A549 (cell line): ENCODE results near the gene TIE1. TPM values are rescaled to one million over a fixed set of nuclear protein-coding genes. Genes with fewer than 3 reads are reported as not detected.

Source experiments
- ATAC-seq, 2 experiments: fragments of 200-7000 bp in 1 of 2; fragments of >200 bp in 1 of 2; cut with Nextera tagmentation in 1 of 2; cut with Tn5 transposase in 1 of 2; 3 replicates each; pipeline versions ENCODE4 v1.8.0 to v1.9.1; 2018 to 2020; ENCODE audit warnings: mild to moderate bottlenecking in 1 of 2, moderate library complexity in 1 of 2
- CTCF ChIA-PET: fragments of 300-600 bp; sonication (Branson Sonifier 250); formaldehyde crosslinking; extraction: SDS; loops from one replicate; lab custom pipeline; 2021; ENCODE audit warnings: antibody characterized with exemption, inconsistent platforms; lab: Yijun Ruan, JAX
- POLR2A ChIA-PET: fragments of 350-600 bp; formaldehyde crosslinking; extraction: SDS; loops from one replicate; lab custom pipeline; 2021; ENCODE audit warnings: antibody characterized with exemption, inconsistent platforms; lab: Yijun Ruan, JAX
- DNase-seq, 2 experiments: peaks; one replicate each; pipeline versions ENCODE4 v3.0.0 to v3.0.0-alpha.2; 2011 to 2016; ENCODE audit warnings: low read depth in 1 of 2, low spot score in 1 of 2
- FAIRE-seq: peaks from 2 replicates; lab custom pipeline; 2011; peaks lifted over from hg19 to GRCh38; lab: Jason Lieb, UNC
- H3K27ac ChIP-seq, 2 experiments: fragments of >200 bp; sonication (Bioruptor Twin); formaldehyde crosslinking; 3 replicates each; pipeline ENCODE4 v1.5.1; 2016 to 2017
- H3K4me1 ChIP-seq: fragments of >200 bp; sonication (Bioruptor Twin); formaldehyde crosslinking; 3 replicates; pipeline ENCODE4 v1.6.1; 2016
- H3K4me2 ChIP-seq: fragments of >200 bp; sonication (Bioruptor Twin); formaldehyde crosslinking; 3 replicates; pipeline ENCODE4 v1.6.1; 2016
- H3K4me3 ChIP-seq: fragments of >200 bp; sonication (Bioruptor Twin); formaldehyde crosslinking; 3 replicates; pipeline ENCODE4 v1.5.1; 2016
- H3K9me3 ChIP-seq: fragments of >200 bp; sonication (Bioruptor Twin); formaldehyde crosslinking; 3 replicates; pipeline ENCODE4 v1.6.1; 2016
- ATOH8 ChIP-seq: fragments of 250-450 bp; sonication (Bioruptor Pico); IDR thresholded peaks from 2 replicates; pipeline ENCODE4 v1.5.0; 2020; ENCODE audit warnings: low read depth, mild to moderate bottlenecking, moderate library complexity
- EHF ChIP-seq: fragments of 250-450 bp; sonication (Bioruptor Pico); IDR thresholded peaks from 2 replicates; pipeline ENCODE4 v1.5.0; 2020; ENCODE audit warnings: mild to moderate bottlenecking
- ELK1 ChIP-seq: fragments of 150-350 bp; IDR thresholded peaks from 2 replicates; pipeline ENCODE4 v1.6.1; 2014; ENCODE audit warnings: low read depth, mild to moderate bottlenecking, low read length
- ESRRA ChIP-seq: fragments of 150-350 bp; IDR thresholded peaks from 2 replicates; pipeline ENCODE4 v1.6.1; 2014; ENCODE audit warnings: mild to moderate bottlenecking, low read length, borderline replicate concordance
- HEYL ChIP-seq: fragments of 250-450 bp; sonication (Bioruptor Pico); IDR thresholded peaks from 2 replicates; pipeline ENCODE4 v1.8.0; 2021; ENCODE audit warnings: mild to moderate bottlenecking, moderate library complexity
- HOXA7 ChIP-seq: fragments of 250-450 bp; sonication (Bioruptor Pico); IDR thresholded peaks from 2 replicates; pipeline ENCODE4 v1.5.0; 2020; ENCODE audit warnings: mild to moderate bottlenecking, moderate library complexity
- HOXB13 ChIP-seq: fragments of 250-450 bp; sonication (Bioruptor Pico); IDR thresholded peaks from 2 replicates; pipeline ENCODE4 v1.5.0; 2020; ENCODE audit warnings: low read depth, mild to moderate bottlenecking, moderate library complexity
- JUNB ChIP-seq: fragments of >200 bp; sonication (Bioruptor Twin); formaldehyde crosslinking; IDR thresholded peaks from 2 replicates; pipeline ENCODE4 v1.6.1; 2016
- KDM5A ChIP-seq: fragments of 200-600 bp; sonication (generic); IDR thresholded peaks from 2 replicates; pipeline ENCODE4 v1.6.1; 2016; ENCODE audit warnings: antibody characterized with exemption, mild to moderate bottlenecking
- MAFK ChIP-seq: fragments of 450-650 bp; IDR thresholded peaks from 2 replicates; pipeline ENCODE4 v1.6.1; 2014; ENCODE audit not compliant: partially characterized antibody
- MAX ChIP-seq: IDR thresholded peaks from 2 replicates; pipeline ENCODE4 v1.6.1; 2012
- NPAS2 ChIP-seq: fragments of 250-450 bp; sonication (Bioruptor Pico); IDR thresholded peaks from 2 replicates; pipeline ENCODE4 v1.8.0; 2022; ENCODE audit warnings: mild to moderate bottlenecking, moderate library complexity, borderline replicate concordance
- POLR2A ChIP-seq: IDR thresholded peaks from 2 replicates; pipeline ENCODE4 v1.6.1; 2012; ENCODE audit warnings: mild to moderate bottlenecking, low read length
- RARB ChIP-seq: fragments of 250-450 bp; sonication (Bioruptor Pico); IDR thresholded peaks from 2 replicates; pipeline ENCODE4 v1.8.0; 2021; ENCODE audit warnings: mild to moderate bottlenecking, moderate library complexity
- TP53 ChIP-seq: fragments of 250-450 bp; sonication (Bioruptor Pico); IDR thresholded peaks from 2 replicates; pipeline ENCODE4 v1.5.0; 2021; ENCODE audit warnings: mild to moderate bottlenecking, moderate library complexity
- ZC3H11A ChIP-seq: fragments of 450-650 bp; IDR thresholded peaks from 2 replicates; pipeline ENCODE4 v1.6.1; 2014; ENCODE audit warnings: antibody characterized with exemption, mild to moderate bottlenecking
- ZFP36 ChIP-seq: fragments of 450-650 bp; IDR thresholded peaks from 2 replicates; pipeline ENCODE4 v1.6.1; 2014; ENCODE audit warnings: borderline replicate concordance; ENCODE audit not compliant: partially characterized antibody
- ZNF302 ChIP-seq: fragments of 250-450 bp; sonication (Bioruptor Pico); IDR thresholded peaks from 2 replicates; pipeline ENCODE4 v1.9.0; 2021; ENCODE audit warnings: inconsistent platforms, mild to moderate bottlenecking, moderate library complexity
- ZSCAN20 ChIP-seq: fragments of 250-450 bp; sonication (Bioruptor Pico); IDR thresholded peaks from 2 replicates; pipeline ENCODE4 v1.8.0; 2022; ENCODE audit warnings: mild to moderate bottlenecking, moderate library complexity
- WGBS: methylation state at CpG from one replicate; pipeline ENCODE4 v1.1.6; 2017; ENCODE audit errors: missing lambda C conversion rate; 5-methylcytosine and 5-hydroxymethylcytosine counted together
- polyA plus RNA-seq, 4 experiments: library from polyadenylated mRNA; depleted of rRNA in 3 of 4; stranded (reverse); fragments of >200 nt; fragmentation: RNase III in 1 of 4; extraction: RNeasy Plus Mini Kit Qiagen cat#74134 plus additional on column Dnase treatment in 1 of 4; gene quantifications; 2 replicates in 3 of 4; 3 replicates in 1 of 4; pipeline ENCODE4 v1.2.3, GENCODE V29; 2011 to 2017

The TIE1 gene
- polyA plus RNA-seq, 2 of the 4 experiments (the other 2 are of a cell fraction), result not detected

- Histone ChIP-seq H3K4me2 (no peak overlapping the region), H3K9me3 (no peaks in the 10 kb centered on the region), H3K4me1 (no peaks in the 10 kb centered on the region)
- FAIRE-seq, result no peak
- CTCF ChIA-PET, result no interaction called here
- POLR2A ChIA-PET, result no interaction called here
- 85% methylated on average over 5 of the region's 5 CpGs for WGBS
- TF ChIP-seq MAFK (no peak), RARB (no peak), HEYL (CRISPR knock-in tag) (no peak), HOXA7 (CRISPR knock-in tag) (no peak), HOXB13 (CRISPR knock-in tag) (no peak), KDM5A (no peak), JUNB (no peak)
- TF ChIP-seq, all 56 proteins: peak for 0
- Histone ChIP-seq H3K27ac (no peak overlapping the region), H3K4me3 (no peak overlapping the region)
- no peak for ATAC-seq
- no peak for DNase-seq
These were observed 14.2 kb upstream of the TIE1 start for GRCh38 chr1:43286533-43286932.

- 84% methylated on average over 9 of the region's 9 CpGs for WGBS
- POLR2A ChIA-PET, result interaction anchor here (0.6 kb wide), 1 partner anchor 1059 kb away, joined by 3 read pairs; no protein-coding TSS in a partner anchor
- CTCF ChIA-PET, result no interaction called here
These were observed 12.6 kb upstream of the TIE1 start for GRCh38 chr1:43288058-43288784.

GRCh38 chr1:43288785-43289706, 11.7 kb upstream of the TIE1 start:
- 67% methylated on average over 12 of the region's 12 CpGs for WGBS
- CTCF ChIA-PET, result no interaction called here
- POLR2A ChIA-PET, result no interaction called here
- DNase-seq (no peak), ATAC-seq (no peak), FAIRE-seq (no peak)
- H3K4me1 ChIP-seq, result peaks cover 1% of the 10 kb centered on the region; the same call in 1 of the 3 replicates
- TF ChIP-seq TP53, result no peak
- TF ChIP-seq MAX, result no peak
- no peak for TF ChIP-seq ZNF302
- TF ChIP-seq ATOH8 (CRISPR knock-in tag), result no peak
- no peak for TF ChIP-seq ZSCAN20 (CRISPR knock-in tag)
- no peak for TF ChIP-seq ESRRA
- no peak for TF ChIP-seq POLR2A
- TF ChIP-seq RARB, result no peak
- TF ChIP-seq, all 56 proteins: peak for 0
- Histone ChIP-seq H3K4me3 (no peak overlapping the region), H3K27ac (no peak overlapping the region), H3K4me2 (no peak overlapping the region), H3K9me3 (no peaks in the 10 kb centered on the region)

More at GRCh38 chr1:43288058-43288784, 12.6 kb upstream of the TIE1 start:
- Histone ChIP-seq H3K9me3 (no peaks in the 10 kb centered on the region), H3K4me1 (no peaks in the 10 kb centered on the region), H3K4me3 (no peak overlapping the region), H3K4me2 (no peak overlapping the region), H3K27ac (no peak overlapping the region)
- no peak for ATAC-seq
- TF ChIP-seq ZC3H11A (no peak), TP53 (no peak), ZFP36 (no peak), EHF (CRISPR knock-in tag) (no peak), NPAS2 (CRISPR knock-in tag) (no peak), ELK1 (no peak), ZNF302 (no peak), HOXB13 (CRISPR knock-in tag) (no peak)
- DNase-seq, result no peak
- FAIRE-seq, result no peak
